HG02571 (cell line): ENCODE measurements around the gene OSM.
"Not testable (repeated sequence)": the region's sequence is repeated elsewhere in the genome, so short reads cannot be mapped to it uniquely, and the experiment has no call there.

Experiments
- ATAC-seq: cut with Tn5 transposase; IDR thresholded peaks from one replicate; pipeline ENCODE4 v1.9.1; 2021; ENCODE audit warnings: mild to moderate bottlenecking, moderate library complexity; ENCODE audit not compliant: unreplicated experiment

The OSM gene

GRCh38 chr22:30230330-30230729, 36.3 kb downstream of the OSM start:
- no peak for ATAC-seq

GRCh38 chr22:30228509-30229359, 37.9 kb downstream of the OSM start:
- no peak for ATAC-seq

DNA sequence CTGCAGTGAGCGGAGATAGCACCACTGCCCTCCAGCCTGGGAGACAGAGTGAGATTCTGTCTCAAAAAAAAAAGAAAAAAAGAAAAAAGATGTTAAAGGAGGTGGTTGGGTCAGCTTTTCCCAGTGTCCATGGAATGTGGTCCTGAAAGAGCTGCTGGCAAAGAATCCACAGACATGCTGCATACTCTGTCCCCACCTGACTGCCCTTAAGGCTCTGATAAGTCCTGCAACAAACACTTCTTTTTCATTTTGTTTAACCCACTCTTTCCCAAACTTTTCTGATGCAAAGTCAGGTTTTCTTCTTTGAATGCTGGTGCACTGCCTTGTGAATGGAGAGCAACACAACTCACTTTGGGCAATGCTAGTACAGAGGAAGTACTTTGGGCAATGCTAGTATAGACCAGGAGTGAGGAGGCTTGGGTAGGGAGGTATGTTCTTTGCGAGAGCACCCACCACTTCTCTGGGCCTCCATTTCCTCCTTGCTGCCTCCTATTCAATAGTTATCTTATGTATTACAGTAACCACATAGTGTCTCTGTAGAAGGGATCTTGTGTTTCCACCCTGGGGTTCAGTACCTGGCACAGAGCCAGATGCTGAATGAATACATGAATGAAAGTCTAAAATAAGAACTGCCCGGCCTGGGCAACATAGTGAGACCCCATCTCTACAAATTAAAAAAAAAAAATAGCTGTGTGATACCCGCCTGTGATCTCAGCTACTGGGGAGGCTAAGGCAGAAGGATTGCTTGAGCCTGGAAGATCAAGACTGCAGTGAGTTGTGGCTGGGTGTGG, 39.0 kb downstream of the OSM start:
- no peak for ATAC-seq

DNA sequence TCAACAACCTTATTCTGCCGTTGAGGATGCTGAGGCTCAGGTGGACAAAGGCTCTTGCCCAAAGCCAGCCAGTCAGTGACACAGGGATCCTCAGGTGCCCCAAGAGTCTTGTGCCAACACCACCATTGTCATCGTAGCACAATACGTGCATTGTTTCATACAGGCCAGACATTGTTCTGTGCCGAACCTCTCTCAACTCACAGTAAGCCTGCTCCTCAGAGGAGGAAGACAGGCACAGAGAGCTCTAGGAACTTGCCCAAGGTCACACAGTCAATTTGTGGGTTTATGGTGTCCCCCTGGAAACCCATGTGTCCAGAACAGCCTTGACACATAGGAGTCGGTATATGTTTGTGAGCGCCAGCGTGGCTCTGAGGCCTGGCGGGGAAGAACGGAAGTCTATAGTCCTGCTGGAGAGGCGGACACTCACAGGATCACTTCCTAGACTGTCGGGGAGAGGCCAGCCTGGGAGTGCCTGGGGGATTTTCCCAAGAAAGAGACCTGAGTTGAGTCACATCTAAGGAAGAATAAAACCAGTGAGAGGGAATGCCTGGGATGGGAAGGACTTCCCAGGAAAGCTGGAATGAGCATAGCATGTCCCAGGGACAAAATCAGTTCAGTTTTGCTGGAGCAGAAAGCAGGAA, 40.3 kb downstream of the OSM start:
- no peak for ATAC-seq

GRCh38 chr22:30225220-30225927, 41.3 kb downstream of the OSM start:
- no peak for ATAC-seq

GRCh38 chr22:30224161-30224857, 42.3 kb downstream of the OSM start:
- ATAC-seq, result no peak

GRCh38 chr22:30223303-30223702, 43.3 kb downstream of the OSM start:
- ATAC-seq, result no peak

DNA sequence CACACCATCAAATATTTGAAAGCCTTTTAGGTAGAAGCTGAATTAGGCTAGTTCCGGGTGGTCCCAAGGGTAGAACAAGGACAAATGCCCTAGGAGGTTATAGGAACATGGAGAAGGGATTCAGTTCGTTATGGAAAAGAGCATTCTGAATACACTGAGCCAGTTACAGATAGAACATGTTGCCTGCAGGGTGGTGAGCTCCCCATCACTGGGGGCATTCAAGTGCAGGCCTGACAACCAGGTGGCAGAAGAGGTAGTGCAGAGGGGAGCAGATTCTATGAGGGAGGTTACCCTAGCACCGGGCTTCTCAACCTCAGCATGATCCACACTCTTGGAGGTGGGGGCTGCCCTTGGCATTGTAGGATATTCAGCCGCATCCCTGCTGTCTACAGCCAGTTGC, 44.3 kb downstream of the OSM start:
- ATAC-seq, result no peak

- ATAC-seq, result no peak
Observed at GRCh38 chr22:30221121-30221992, 45.3 kb downstream of the OSM start.

DNA sequence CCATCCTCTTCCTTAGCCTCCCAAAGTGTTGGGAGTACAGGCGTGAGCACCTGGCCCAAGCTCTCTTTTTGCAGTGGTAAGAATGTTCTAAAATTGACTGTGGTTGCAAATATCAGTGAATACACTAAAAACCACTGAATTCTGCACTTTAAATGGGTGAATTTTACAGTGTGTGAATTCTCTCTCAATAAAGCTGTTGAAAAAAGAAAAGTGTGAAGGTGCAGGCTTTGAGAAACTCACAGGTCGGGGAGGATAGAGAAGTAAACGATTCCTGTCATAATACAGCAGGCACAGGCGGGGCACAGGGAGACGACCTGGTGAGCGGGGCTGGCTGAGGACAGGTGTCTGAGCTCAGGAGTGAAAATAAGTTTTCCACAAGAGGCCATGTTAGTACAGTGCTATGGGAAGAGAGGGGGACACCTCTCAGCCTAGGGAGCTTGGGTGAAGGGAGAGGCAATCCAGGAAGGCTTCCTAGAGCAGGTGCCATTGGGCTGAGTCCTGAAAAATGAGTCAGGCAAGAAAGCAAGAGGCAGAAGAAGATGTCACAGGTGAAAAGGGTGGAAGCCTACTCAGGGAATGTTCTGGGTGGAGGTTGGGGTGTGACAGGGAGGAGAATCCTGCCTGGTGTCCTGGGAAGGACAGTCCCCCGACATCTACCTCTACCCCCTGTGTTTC, 46.2 kb downstream of the OSM start:
- ATAC-seq, result no peak

DNA sequence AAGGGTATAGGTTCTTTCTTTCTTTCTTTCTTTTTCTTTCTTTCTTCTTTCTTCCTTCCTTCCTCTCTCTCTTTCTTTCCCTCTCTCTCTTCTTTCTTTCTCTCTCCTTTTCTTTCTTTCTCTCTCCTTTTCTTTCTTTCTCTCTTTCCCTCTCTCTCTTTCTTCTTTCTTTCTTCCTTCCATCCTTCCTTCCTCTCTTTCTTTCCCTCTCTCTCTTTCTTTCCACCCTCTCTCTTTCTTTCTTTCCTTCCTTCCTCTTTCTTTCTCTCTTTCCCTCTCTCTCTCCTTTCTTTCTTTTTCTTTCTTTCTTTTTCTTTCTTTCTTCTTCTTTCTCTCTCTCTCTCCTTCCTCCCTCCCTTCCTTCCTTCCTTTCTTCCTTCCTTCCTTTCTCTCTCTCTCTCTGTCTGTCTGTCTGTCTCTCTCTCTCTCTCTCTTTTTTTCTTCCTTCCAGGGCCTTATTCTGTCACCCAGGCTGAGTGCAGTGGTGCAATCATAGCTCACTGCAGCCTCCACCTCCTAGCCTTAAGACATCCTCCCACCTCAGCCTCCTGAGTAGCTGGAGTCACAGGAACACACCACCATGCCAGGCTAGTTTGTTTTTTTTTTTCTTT, 46.9 kb downstream of the OSM start:
- ATAC-seq, result no peak

GRCh38 chr22:30219049-30219654, 47.5 kb downstream of the OSM start:
- no peak for ATAC-seq

GRCh38 chr22:30217698-30218560, 48.7 kb downstream of the OSM start:
- ATAC-seq, result no peak

DNA sequence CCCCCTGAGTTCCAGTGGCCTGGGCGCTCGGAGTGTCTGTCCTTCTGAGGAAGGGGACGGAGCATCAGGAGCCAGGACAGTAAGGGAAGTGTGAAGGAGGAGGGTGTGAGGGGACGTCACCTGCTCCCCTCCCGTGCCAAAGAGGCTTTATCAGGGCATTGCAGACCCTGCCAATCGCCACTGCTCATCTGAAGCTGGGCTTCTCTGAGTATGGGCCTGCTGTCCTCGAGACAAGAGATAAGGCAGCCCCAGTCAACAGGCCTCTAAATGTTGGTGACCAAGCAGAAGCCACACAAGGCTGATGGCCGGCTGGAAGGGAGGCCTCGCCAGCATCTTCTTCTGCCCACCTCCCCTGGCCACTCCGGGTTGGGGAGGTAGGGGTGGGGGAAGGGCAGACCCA, 49.9 kb downstream of the OSM start:
- ATAC-seq, result no peak

GRCh38 chr22:30216272-30216671, 50.4 kb downstream of the OSM start:
- not testable (repeated sequence) for ATAC-seq

DNA sequence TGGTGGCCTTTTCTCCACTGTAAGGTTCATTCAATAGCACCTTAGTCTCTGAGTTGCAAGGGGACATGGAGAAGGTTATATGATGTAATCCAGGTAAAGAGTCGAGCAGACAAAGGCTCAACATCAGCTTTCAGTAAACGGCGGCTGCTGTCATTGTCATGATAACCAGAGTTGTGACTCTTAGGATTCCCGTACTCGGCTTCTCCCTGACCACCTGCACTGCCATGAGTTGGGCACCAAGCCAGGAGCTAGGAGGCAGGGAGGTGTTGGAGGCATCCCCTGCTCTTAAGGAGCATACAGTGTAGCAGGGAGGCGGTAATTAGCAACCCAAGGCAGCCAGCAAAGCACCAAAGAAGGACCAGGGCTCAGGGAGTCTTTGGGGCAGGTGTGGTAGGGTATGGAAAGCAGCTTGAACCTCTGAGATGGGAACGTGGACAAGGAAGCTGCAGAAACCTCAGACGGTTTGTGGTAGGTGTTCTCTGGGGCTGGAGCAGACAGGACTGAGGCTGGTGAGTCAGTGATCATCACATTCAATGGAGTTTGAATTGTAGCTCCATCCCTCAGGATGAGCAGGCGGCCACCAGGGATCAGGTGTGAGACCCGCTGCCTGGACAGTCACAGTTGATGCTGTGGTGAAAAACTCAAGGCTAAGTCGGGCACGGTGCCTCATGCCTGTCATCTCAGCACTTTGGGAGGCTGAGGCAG, 51.8 kb downstream of the OSM start:
- no peak for ATAC-seq
